GM12878 (cell line): ENCODE data around the gene RAD23B. TPM values are rescaled to one million over a fixed set of nuclear protein-coding genes. Genes with fewer than 3 reads are reported as not detected.

Experiments used
- ATAC-seq: fragments of 200-7000 bp; cut with Tn5 transposase; 3 replicates; pipeline ENCODE4 v1.9.1; 2020; ENCODE audit warnings: mild to moderate bottlenecking, moderate library complexity
- BruUV-seq: library from RNA; stranded (reverse); fragments of 400-500 nt; replicated peaks from 2 replicates; lab custom pipeline; 2021; lab: Mats Ljungman, UMichigan
- CTCF ChIA-PET: fragments of 300-600 bp; sonication (Branson Sonifier 250); formaldehyde crosslinking; extraction: SDS; loops from one replicate; lab custom pipeline; 2021; ENCODE audit warnings: inconsistent platforms; lab: Yijun Ruan, JAX
- POLR2A ChIA-PET: fragments of 350-600 bp; formaldehyde crosslinking; extraction: SDS; loops from one replicate; lab custom pipeline; 2021; ENCODE audit warnings: inconsistent platforms; lab: Charles Lee
- RAD21 ChIA-PET: fragments of 300-600 bp; sonication (Branson Sonifier 250); formaldehyde crosslinking; loops from one replicate; lab custom pipeline; 2023; ENCODE audit warnings: antibody characterized with exemption; ENCODE audit not compliant: unreplicated experiment; lab: Charles Lee
- SMC1A ChIA-PET: fragments of 300-600 bp; sonication (Branson Sonifier 250); formaldehyde crosslinking; loops from one replicate; lab custom pipeline; 2023; ENCODE audit not compliant: unreplicated experiment, uncharacterized antibody; lab: Charles Lee
- DNase-seq: peaks from one replicate; pipeline ENCODE4 v3.0.0-alpha.2; 2011; ENCODE audit warnings: low read depth, low spot score
- FAIRE-seq: peaks from 3 replicates; lab custom pipeline; 2011; peaks lifted over from hg19 to GRCh38; lab: Jason Lieb, UNC
- H2AFZ ChIP-seq: 2 replicates; pipeline ENCODE4 v1.6.0; 2011; ENCODE audit warnings: low read depth, low read length, control low read depth; ENCODE audit not compliant: control insufficient read depth
- H3K27ac ChIP-seq: 2 replicates; pipeline ENCODE4 v1.5.1; 2011; ENCODE audit warnings: control low read depth; ENCODE audit not compliant: control insufficient read depth, insufficient read depth
- H3K27me3 ChIP-seq, 2 experiments: replicated peaks in 1 of 2; 2 replicates each; pipeline versions ENCODE4 v1.6.0 to v1.6.1; 2011; ENCODE audit warnings: low read length in 1 of 2; ENCODE audit not compliant: control insufficient read depth in 2 of 2, insufficient read depth in 2 of 2
- H3K36me3 ChIP-seq, 2 experiments: 2 replicates each; pipeline ENCODE4 v1.5.1; 2011; ENCODE audit warnings: low read length in 1 of 2; ENCODE audit not compliant: control insufficient read depth in 2 of 2, insufficient read depth in 2 of 2
- H3K4me1 ChIP-seq: 2 replicates; pipeline ENCODE4 v1.6.1; 2011; ENCODE audit warnings: mild to moderate bottlenecking, low read length, moderate library complexity, mixed read lengths; ENCODE audit not compliant: control insufficient read depth, insufficient read depth
- H3K4me2 ChIP-seq: 2 replicates; pipeline ENCODE4 v1.6.0; 2011; ENCODE audit warnings: control low read depth; ENCODE audit not compliant: control insufficient read depth, insufficient read depth
- H3K4me3 ChIP-seq: fragments of 200-600 bp; sonication (generic); 2 replicates; pipeline ENCODE4 v1.5.1; 2016
- H3K79me2 ChIP-seq: 2 replicates; pipeline ENCODE4 v1.6.0; 2011; ENCODE audit warnings: low read length; ENCODE audit not compliant: control insufficient read depth, insufficient read depth
- H3K9ac ChIP-seq: 2 replicates; pipeline ENCODE4 v1.8.0; 2011; ENCODE audit warnings: low read length, control low read depth, mixed read lengths; ENCODE audit not compliant: control insufficient read depth, insufficient read depth
- H3K9me3 ChIP-seq: replicated peaks from 3 replicates; pipeline ENCODE4 v1.5.1; 2011; ENCODE audit warnings: mild to moderate bottlenecking, low read length; ENCODE audit not compliant: control insufficient read depth, insufficient read depth
- H4K20me1 ChIP-seq: 2 replicates; pipeline ENCODE4 v1.6.0; 2011; ENCODE audit not compliant: control insufficient read depth, insufficient read depth
- BACH1 ChIP-seq: fragments of 450-650 bp; IDR thresholded peaks from 2 replicates; pipeline ENCODE4 v1.6.1; 2017; ENCODE audit warnings: mild to moderate bottlenecking, borderline replicate concordance
- BCL11A ChIP-seq: IDR thresholded peaks from 2 replicates; pipeline ENCODE4 v1.6.1; 2011; ENCODE audit warnings: low read depth, low read length
- HSF1 ChIP-seq: fragments of 150-350 bp; IDR thresholded peaks from 2 replicates; pipeline ENCODE4 v1.6.1; 2014; ENCODE audit warnings: mild to moderate bottlenecking, low read depth, low read length
- MTA3 ChIP-seq: IDR thresholded peaks from 2 replicates; pipeline ENCODE4 v1.6.1; 2012; ENCODE audit warnings: low read length, inconsistent platforms, borderline replicate concordance
- NFYB ChIP-seq: IDR thresholded peaks from 2 replicates; pipeline ENCODE4 v1.6.1; 2011; ENCODE audit warnings: low read depth, mild to moderate bottlenecking, low read length, improper control_type of control experiment, moderate library complexity; ENCODE audit not compliant: insufficient read depth
- POLR2AphosphoS5 ChIP-seq: IDR thresholded peaks from 2 replicates; pipeline ENCODE4 v1.6.1; 2011; ENCODE audit warnings: mild to moderate bottlenecking, low read length, inconsistent platforms
- WGBS: methylation state at CpG from one replicate; pipeline ENCODE4 v1.1.6; 2016; ENCODE audit warnings: low lambda C conversion rate; ENCODE audit not compliant: insufficient replicate concordance, insufficient coverage; ENCODE audit errors: missing lambda C conversion rate; 5-methylcytosine and 5-hydroxymethylcytosine counted together
- in situ Hi-C: fragments of 300-500 bp; cut with MboI; formaldehyde crosslinking; loops from 9 replicates; pipeline ENCODE4 v1.14.3; 2018; ENCODE audit warnings: mixed read lengths
- intact Hi-C: fragments of 100-400 bp; cut with micrococcal nuclease; formaldehyde crosslinking; loops from one replicate; pipeline ENCODE4 v1.14.2; 2022; ENCODE audit not compliant: unreplicated experiment
- polyA plus RNA-seq, 11 experiments: library from polyadenylated mRNA; depleted of rRNA in 4 of 11; unstranded in 6 of 11; stranded (reverse) in 5 of 11; fragments of >200 nt; fragmentation: Nextera tagmentation in 4 of 11; fragmentation: Illumina TruSeq in 1 of 11; extraction: Ambion mirVana in 4 of 11; extraction: Trizol in 1 of 11; gene quantifications; 1 replicate in 1 of 11; 2 replicates in 10 of 11; pipeline versions ENCODE4 v1.2.1 to v1.2.3, GENCODE V29; 2011 to 2016; ENCODE audit warnings: inconsistent platforms in 2 of 11, missing spikeins in 2 of 11, low read depth in 1 of 11
- total RNA-seq, 4 experiments: library from RNA; depleted of rRNA in 3 of 4; stranded (reverse); fragments of >200 nt in 3 of 4; fragmentation: Illumina TruSeq in 1 of 4; extraction: Trizol in 1 of 4; gene quantifications; 2 replicates each; pipeline versions ENCODE4 v1.2.1 to v1.2.3, GENCODE V29; 2013 to 2021

RAD23B gene
- total and polyA plus RNA-seq, 10 of the 15 experiments (the other 5 are each of a cell fraction or from before 2014, with no cell fraction given) = 10.3 to 256 (median 54.6) TPM

- SMC1A ChIA-PET = interaction anchor here (1.9 to 2.5 kb wide), 2 partner anchors 9 to 93 kb away, joined by 5 to 14 read pairs; no protein-coding TSS in a partner anchor
- no TSS peak for BruUV-seq
- ATAC-seq (no peak), DNase-seq (no peak), FAIRE-seq (no peak)
- Histone ChIP-seq H3K9me3 (no peaks in the 10 kb centered on the region), H3K79me2 (no peaks in the 10 kb centered on the region), H4K20me1 (no peaks in the 10 kb centered on the region), H3K27ac (no peak overlapping the region), H3K4me2 (no peak overlapping the region), H3K4me1 (no peaks in the 10 kb centered on the region), H2AFZ (no peak overlapping the region), H3K4me3 (no peak overlapping the region), H3K36me3 (peaks cover 6 to 36% of the 10 kb centered on the region in 2 experiments), H3K9ac (no peak overlapping the region), H3K27me3 (no peaks in the 10 kb centered on the region)
- CTCF ChIA-PET = interaction anchor here (1.4 to 1.9 kb wide), 2 partner anchors 8 to 10 kb away, joined by 6 to 11 read pairs; no protein-coding TSS in a partner anchor
- in situ Hi-C loops (no loop called here), intact Hi-C loops (no loop called here)
- TF ChIP-seq MTA3 (no peak), NFYB (no peak), HSF1 (no peak)
- RAD21 ChIA-PET = interaction anchor here (1.8 kb wide), 1 partner anchor 114 kb away, joined by 3 read pairs; no protein-coding TSS in a partner anchor
- POLR2A ChIA-PET = no interaction called here
- 95% methylated on average over 2 of the region's 2 CpGs for WGBS
Measured at GRCh38 chr9:107332883-107333282, 49.8 kb downstream of the RAD23B start.

- TF ChIP-seq POLR2AphosphoS5 = peak; percentile 52
- 0 out of 2 replicates have a peak, but pooled peaks have one; percentile 37 for TF ChIP-seq BACH1
- no peak for TF ChIP-seq BCL11A
- CTCF ChIA-PET = interaction anchor here (1.0 to 1.9 kb wide), 4 partner anchors 8 to 175 kb away, joined by 3 to 11 read pairs (median 5); no protein-coding TSS in a partner anchor
- H3K27ac ChIP-seq = no peak overlapping the region
- no peak overlapping the region for H2AFZ ChIP-seq
- H3K4me3 ChIP-seq = no peak overlapping the region
- RAD21 ChIA-PET = no interaction called here
- H3K79me2 ChIP-seq = no peaks in the 10 kb centered on the region
- intact Hi-C loops (no loop called here), in situ Hi-C loops (no loop called here)
- POLR2A ChIA-PET = no interaction called here
- DNase-seq = no peak
- SMC1A ChIA-PET = interaction anchor here (1.9 to 2.5 kb wide), 2 partner anchors 8 to 94 kb away, joined by 5 to 14 read pairs; no protein-coding TSS in a partner anchor
- H3K36me3 ChIP-seq = peaks cover 6 to 31% of the 10 kb centered on the region in 2 experiments
- no peak for ATAC-seq
- no peak overlapping the region for H3K9ac ChIP-seq
- no peaks in the 10 kb centered on the region for H3K9me3 ChIP-seq
- 100% methylated on average over 2 of the region's 2 CpGs for WGBS
- H3K27me3 ChIP-seq = no peaks in the 10 kb centered on the region
- no TSS peak for BruUV-seq
- H3K4me1 ChIP-seq = no peaks in the 10 kb centered on the region
- no peaks in the 10 kb centered on the region for H4K20me1 ChIP-seq
- FAIRE-seq = no peak
- H3K4me2 ChIP-seq = no peak overlapping the region
Measured at GRCh38 chr9:107333363-107333762, 50.3 kb downstream of the RAD23B start.
